Spinal cord (tissue), 10 donors: ENCODE data around the gene RASSF5. TPM values are rescaled to one million over a fixed set of nuclear protein-coding genes. Genes with fewer than 3 reads are reported as not detected.

Experiments
- DNase-seq, 6 donors: peaks; one replicate each; pipeline versions ENCODE4 v3.0.0 to v3.0.0-alpha.2; 2013 to 2015; ENCODE audit warnings: low spot score in 6 of 6, low read depth in 4 of 6
- H3K27ac ChIP-seq: one replicate; pipeline ENCODE4 v1.5.1; 2013; ENCODE audit warnings: low read depth, low read length, control low read depth
- H3K27me3 ChIP-seq: one replicate; pipeline ENCODE4 v1.6.1; 2013; ENCODE audit warnings: low read length; ENCODE audit not compliant: control insufficient read depth, insufficient read depth
- H3K36me3 ChIP-seq: one replicate; pipeline ENCODE4 v1.6.1; 2013; ENCODE audit warnings: low read length; ENCODE audit not compliant: control insufficient read depth, insufficient read depth
- H3K4me1 ChIP-seq: one replicate; pipeline ENCODE4 v1.6.1; 2013; ENCODE audit warnings: low read length; ENCODE audit not compliant: control insufficient read depth, insufficient read depth
- H3K4me3 ChIP-seq: one replicate; pipeline ENCODE4 v1.5.1; 2013; ENCODE audit warnings: low read depth, low read length, control low read depth
- H3K9me3 ChIP-seq: one replicate; pipeline ENCODE4 v1.6.1; 2013; ENCODE audit warnings: low read length; ENCODE audit not compliant: control insufficient read depth, insufficient read depth
- WGBS: methylation state at CpG from one replicate; pipeline ENCODE4 v1.1.5; 2013; ENCODE audit warnings: missing lambda C conversion rate; ENCODE audit not compliant: insufficient coverage; 5-methylcytosine and 5-hydroxymethylcytosine counted together
- polyA plus RNA-seq, 2 donors: library from polyadenylated mRNA; unstranded; fragments of 120-200 nt; gene quantifications; one replicate each; pipeline ENCODE4 v1.2.1, GENCODE V29; 2013; ENCODE audit not compliant: insufficient read length in 2 of 2
- total RNA-seq, 2 donors: library from RNA; depleted of rRNA in 1 of 2; stranded (reverse); fragments of 120-200 nt in 1 of 2; fragments of >200 nt in 1 of 2; gene quantifications; one replicate each; pipeline versions ENCODE4 v1.2.3 to v1.2.4, GENCODE V29; 2013 to 2014
- donor health status: healthy.

The RASSF5 gene
- total and polyA plus RNA-seq, 4 donors = 3.2 to 13.7 (median 9.8) TPM

DNA sequence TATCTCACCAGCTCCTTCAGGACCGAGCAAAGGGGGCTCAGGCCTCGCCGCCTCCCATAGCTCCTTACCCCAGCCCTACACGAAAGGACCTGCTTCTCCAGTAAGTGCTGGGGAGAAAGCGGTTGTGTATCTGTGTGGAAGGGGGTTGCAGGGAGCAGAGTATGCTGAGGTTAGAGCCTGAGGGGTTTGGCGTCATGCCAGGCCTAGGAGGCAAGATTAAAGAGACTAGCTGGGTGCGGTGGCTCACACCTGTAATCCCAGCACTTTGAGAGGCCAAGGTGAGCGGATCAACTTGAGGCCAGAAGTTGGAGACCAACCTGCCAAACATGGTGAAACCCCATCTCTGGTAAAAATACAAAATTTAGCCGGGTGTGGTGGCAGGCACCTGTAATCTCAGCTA lies 14.1 kb upstream of the RASSF5 start:
- WGBS = 100% methylated on average over 6 of the region's 9 CpGs
- Histone ChIP-seq H3K36me3 (peaks cover 6% of the 10 kb centered on the region), H3K27me3 (no peaks in the 10 kb centered on the region), H3K4me1 (peaks cover 20% of the 10 kb centered on the region), H3K27ac (no peak overlapping the region), H3K9me3 (no peaks in the 10 kb centered on the region), H3K4me3 (no peak overlapping the region)
- no peak for DNase-seq

GRCh38 chr1:206495011-206495461 lies 12.3 kb upstream of the RASSF5 start:
- Histone ChIP-seq H3K27me3 (no peaks in the 10 kb centered on the region), H3K36me3 (peaks cover 6% of the 10 kb centered on the region), H3K9me3 (no peaks in the 10 kb centered on the region), H3K4me1 (peaks cover 17% of the 10 kb centered on the region), H3K27ac (no peak overlapping the region), H3K4me3 (no peak overlapping the region)
- WGBS = 83% methylated on average over 4 of the region's 6 CpGs
- no peak for DNase-seq

DNA sequence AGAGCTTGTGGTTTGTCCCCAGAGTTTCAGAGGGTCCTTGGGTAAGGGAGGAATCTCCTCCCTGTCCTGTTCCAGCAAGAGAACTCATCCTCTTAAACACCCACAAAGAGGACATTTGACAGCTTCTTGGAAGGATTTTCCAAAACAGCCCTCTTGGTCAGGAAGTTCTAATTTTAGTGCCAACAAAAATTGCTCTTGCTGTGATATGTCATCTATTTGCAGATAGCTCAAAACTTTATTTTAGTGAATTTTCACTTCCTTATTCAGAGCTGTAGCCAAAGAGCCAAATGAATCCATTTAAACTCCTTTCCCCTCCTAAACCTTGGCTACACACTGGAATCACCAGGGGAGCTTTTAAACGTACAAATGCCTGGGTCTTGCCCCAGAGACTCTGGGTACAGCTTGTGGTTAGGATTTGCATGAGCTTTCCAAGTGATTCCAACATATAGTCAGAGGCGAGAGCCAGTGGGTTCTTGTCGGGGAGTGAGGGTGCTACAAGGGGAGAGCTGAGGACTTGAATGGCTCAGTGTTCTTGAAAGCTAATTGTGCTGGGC lies 11.8 kb upstream of the RASSF5 start:
- H3K27me3 ChIP-seq = no peaks in the 10 kb centered on the region
- no peak overlapping the region for H3K4me3 ChIP-seq
- H3K27ac ChIP-seq = peak overlapping the region; percentile 22
- peaks cover 13% of the 10 kb centered on the region for H3K4me1 ChIP-seq
- DNase-seq = peak in 1 of 6 donors; percentile 58
- WGBS = 58% methylated on average over 3 of the region's 3 CpGs
- no peaks in the 10 kb centered on the region for H3K9me3 ChIP-seq
- peaks cover 6% of the 10 kb centered on the region for H3K36me3 ChIP-seq

GRCh38 chr1:206496131-206496793 lies 11.1 kb upstream of the RASSF5 start:
- Histone ChIP-seq H3K4me3 (no peak overlapping the region), H3K9me3 (no peaks in the 10 kb centered on the region), H3K36me3 (peaks cover 6% of the 10 kb centered on the region), H3K4me1 (peaks cover 13% of the 10 kb centered on the region), H3K27ac (no peak overlapping the region), H3K27me3 (no peaks in the 10 kb centered on the region)
- no peak for DNase-seq
- 59% methylated on average over 6 of the region's 6 CpGs for WGBS

DNA sequence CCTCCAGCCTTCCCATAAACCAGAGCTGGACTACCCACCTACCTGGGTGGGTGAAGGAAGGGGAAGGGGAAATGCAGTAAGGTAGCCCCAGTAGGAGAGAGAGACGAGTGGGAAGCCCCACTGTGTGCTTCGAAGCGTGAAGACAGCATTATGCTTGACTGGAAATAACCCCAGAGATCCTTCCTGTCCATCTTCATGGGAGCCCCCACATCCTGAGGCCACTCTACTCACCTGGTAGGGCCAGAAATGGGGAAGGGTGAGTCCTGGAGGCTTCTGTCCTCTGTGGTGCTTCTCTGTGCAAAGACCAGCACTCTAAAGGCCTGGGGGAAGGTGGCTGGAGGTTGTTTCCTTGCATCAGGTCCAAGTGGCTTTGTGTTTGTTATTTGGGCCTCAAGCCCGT lies 10.0 kb upstream of the RASSF5 start:
- Histone ChIP-seq H3K4me1 (peaks cover 13% of the 10 kb centered on the region), H3K9me3 (no peaks in the 10 kb centered on the region), H3K27me3 (no peaks in the 10 kb centered on the region), H3K36me3 (peaks cover 6% of the 10 kb centered on the region), H3K27ac (no peak overlapping the region), H3K4me3 (no peak overlapping the region)
- 70% methylated on average over 1 of the region's 4 CpGs for WGBS
- no peak for DNase-seq

GRCh38 chr1:206497774-206498173 lies 9.6 kb upstream of the RASSF5 start:
- Histone ChIP-seq H3K9me3 (no peaks in the 10 kb centered on the region), H3K27ac (no peak overlapping the region), H3K4me1 (peaks cover 13% of the 10 kb centered on the region), H3K36me3 (peaks cover 3% of the 10 kb centered on the region), H3K4me3 (no peak overlapping the region), H3K27me3 (no peaks in the 10 kb centered on the region)
- 91% methylated on average over 2 of the region's 3 CpGs for WGBS
- no peak for DNase-seq

- 77% methylated on average over 1 of the region's 2 CpGs for WGBS
- Histone ChIP-seq H3K27me3 (peaks cover 3% of the 10 kb centered on the region), H3K4me3 (no peak overlapping the region), H3K4me1 (peaks cover 13% of the 10 kb centered on the region), H3K27ac (no peak overlapping the region), H3K9me3 (no peaks in the 10 kb centered on the region), H3K36me3 (peaks cover 2% of the 10 kb centered on the region)
- DNase-seq = no peak
Observed at GRCh38 chr1:206498685-206499084, 8.6 kb upstream of the RASSF5 start.

GRCh38 chr1:206500046-206500445 lies 7.3 kb upstream of the RASSF5 start:
- H3K9me3 ChIP-seq = no peaks in the 10 kb centered on the region
- peaks cover 14% of the 10 kb centered on the region for H3K27me3 ChIP-seq
- H3K4me1 ChIP-seq = peaks cover 10% of the 10 kb centered on the region
- no peak for DNase-seq
- WGBS = 83% methylated on average over 2 of the region's 3 CpGs
- H3K36me3 ChIP-seq = no peaks in the 10 kb centered on the region
- no peak overlapping the region for H3K27ac ChIP-seq
- H3K4me3 ChIP-seq = no peak overlapping the region

DNA sequence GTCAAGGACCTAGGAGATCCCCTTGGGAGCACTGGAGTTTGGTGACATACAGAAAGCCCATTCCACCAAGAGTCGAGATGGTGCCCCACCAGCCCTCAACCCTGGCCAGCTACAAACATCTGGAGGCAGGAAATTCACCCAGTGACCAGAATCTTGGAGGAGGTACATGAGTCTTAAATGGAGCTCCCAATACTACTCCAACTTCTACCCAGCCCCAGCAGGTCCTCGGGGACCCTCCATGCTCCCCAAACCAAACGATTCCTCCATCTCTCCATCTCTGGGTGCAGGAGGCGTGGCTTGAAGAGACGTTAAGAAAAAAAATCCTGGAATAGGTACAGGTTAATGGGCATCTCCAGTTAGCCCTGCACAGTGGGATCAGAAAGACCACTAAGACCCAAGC lies 5.5 kb upstream of the RASSF5 start:
- 100% methylated on average over 1 of the region's 5 CpGs for WGBS
- H3K36me3 ChIP-seq = no peaks in the 10 kb centered on the region
- peaks cover 33% of the 10 kb centered on the region for H3K27me3 ChIP-seq
- H3K9me3 ChIP-seq = no peaks in the 10 kb centered on the region
- peaks cover 8% of the 10 kb centered on the region for H3K4me1 ChIP-seq
- no peak for DNase-seq
- no peak overlapping the region for H3K27ac ChIP-seq
- H3K4me3 ChIP-seq = no peak overlapping the region

- H3K4me3 ChIP-seq = no peak overlapping the region
- no peak for DNase-seq
- no peaks in the 10 kb centered on the region for H3K36me3 ChIP-seq
- H3K27ac ChIP-seq = no peak overlapping the region
- 95% methylated on average over 2 of the region's 2 CpGs for WGBS
- peaks cover 38% of the 10 kb centered on the region for H3K27me3 ChIP-seq
- peaks cover 13% of the 10 kb centered on the region for H3K4me1 ChIP-seq
- no peaks in the 10 kb centered on the region for H3K9me3 ChIP-seq
Observed at GRCh38 chr1:206502403-206502802, 4.9 kb upstream of the RASSF5 start.
